ENCODE measurements around the gene SNPH.

SNPH gene

GRCh38 chr20:1325173-1326030, 59.3 kb downstream of the SNPH start:
- peak; percentile 99 for DNase-seq (ENCODE audit: low spot score)

GRCh38 chr20:1326031-1326930, 60.2 kb downstream of the SNPH start:
- DNase-seq (ENCODE audit: low spot score): no peak

GRCh38 chr20:1327241-1327653, 61.2 kb downstream of the SNPH start:
- no peak for DNase-seq (ENCODE audit: low spot score)

GRCh38 chr20:1327827-1328679, 62.0 kb downstream of the SNPH start:
- peak; percentile 53 for DNase-seq (ENCODE audit: low spot score)

GRCh38 chr20:1328680-1329330, 62.7 kb downstream of the SNPH start, which contains the start of gene SDCBP2:
SDCBP2 (minus strand) TSS chr20:1329139; CDS start chr20:1320416, 8,723 bp downstream.
- no peak for DNase-seq (ENCODE audit: low spot score)

GRCh38 chr20:1330075-1330830, 64.2 kb downstream of the SNPH start:
- DNase-seq (ENCODE audit: low spot score): no peak

- DNase-seq (ENCODE audit: low spot score): no peak
These were observed 65.0 kb downstream of the SNPH start for GRCh38 chr20:1331101-1331500.

GRCh38 chr20:1331801-1332453, 65.8 kb downstream of the SNPH start:
- DNase-seq (ENCODE audit: low spot score): no peak

- no peak for DNase-seq (ENCODE audit: low spot score)
These were observed 66.7 kb downstream of the SNPH start for GRCh38 chr20:1332749-1333300.

GRCh38 chr20:1333462-1334369, 67.6 kb downstream of the SNPH start:
- no peak for DNase-seq (ENCODE audit: low spot score)

- no peak for DNase-seq (ENCODE audit: low spot score)
These were observed 68.3 kb downstream of the SNPH start for GRCh38 chr20:1334370-1334731.

GRCh38 chr20:1334761-1335160, 68.7 kb downstream of the SNPH start:
- DNase-seq (ENCODE audit: low spot score): no peak

GRCh38 chr20:1335961-1336698, 70.0 kb downstream of the SNPH start:
- no peak for DNase-seq (ENCODE audit: low spot score)

- DNase-seq (ENCODE audit: low spot score): no peak
These were observed 70.7 kb downstream of the SNPH start for GRCh38 chr20:1336699-1337367.

- DNase-seq (ENCODE audit: low spot score): no peak
These were observed 71.3 kb downstream of the SNPH start for GRCh38 chr20:1337441-1337840.

- no peak for DNase-seq (ENCODE audit: low spot score)
These were observed 72.0 kb downstream of the SNPH start for GRCh38 chr20:1338096-1338495.

GRCh38 chr20:1338801-1339200, 72.7 kb downstream of the SNPH start:
- DNase-seq (ENCODE audit: low spot score): no peak
